Upper lobe of right lung (tissue), 1 donor: ENCODE results near the gene ZNF385C. TPM values are rescaled to one million over a fixed set of nuclear protein-coding genes. Genes with fewer than 3 reads are reported as not detected.
A peak's percentile ranks its signal among the peaks of the same experiment; 100 is the strongest.

Experiments used
- ATAC-seq: fragments of 200-7000 bp; cut with Tn5 transposase; one replicate; pipeline ENCODE4 v1.9.1; 2020; ENCODE audit warnings: mild to moderate bottlenecking, moderate library complexity
- DNase-seq: peaks from one replicate; pipeline ENCODE4 v3.0.0-alpha.2; 2020
- H3K27ac ChIP-seq: fragments of 200-600 bp; one replicate; pipeline ENCODE4 v1.8.0; 2022
- H3K27me3 ChIP-seq: fragments of 200-600 bp; one replicate; pipeline ENCODE4 v1.8.0; 2022; ENCODE audit warnings: mild to moderate bottlenecking
- H3K36me3 ChIP-seq: fragments of 200-600 bp; one replicate; pipeline ENCODE4 v1.8.0; 2022
- H3K4me1 ChIP-seq: fragments of 200-600 bp; one replicate; pipeline ENCODE4 v1.8.0; 2022
- H3K4me3 ChIP-seq: fragments of 200-600 bp; one replicate; pipeline ENCODE4 v1.8.0; 2022; ENCODE audit warnings: mild to moderate bottlenecking
- H3K9me3 ChIP-seq: fragments of 200-600 bp; one replicate; pipeline ENCODE4 v1.8.0; 2022
- CTCF ChIP-seq: fragments of 200-600 bp; IDR thresholded peaks from one replicate; pipeline ENCODE4 v1.8.0; 2022; ENCODE audit warnings: antibody characterized with exemption
- intact Hi-C: fragments of 100-400 bp; cut with DNase I; formaldehyde crosslinking; loops from one replicate; pipeline ENCODE4 v1.11.0; 2022
- total RNA-seq: library from RNA; stranded (reverse); fragmentation: NEBNext Ultra II Directional; extraction: Animal tissue kit (Norgen Biotek cat#: 25700); gene quantifications from one replicate; pipeline ENCODE4 v1.2.1, GENCODE V29; 2021
- donor health status: DM: no; HTN: yes; CAD: no; lungs with severe emphysema.

Gene ZNF385C
- total RNA-seq, 1 donor from 2014 or later, result 0.78 TPM

GRCh38 chr17:42111871-42112551 is 13.7 kb upstream of the ZNF385C start:
- Histone ChIP-seq H3K27me3 (no peaks in the 10 kb centered on the region), H3K4me1 (peaks cover 19% of the 10 kb centered on the region), H3K4me3 (peak overlapping the region; percentile 75), H3K9me3 (no peaks in the 10 kb centered on the region), H3K36me3 (peaks cover 23% of the 10 kb centered on the region), H3K27ac (peak overlapping the region; percentile 92)
- no peak for TF ChIP-seq CTCF
- DNase-seq (peak; percentile 75), ATAC-seq (peak; percentile 45)
- intact Hi-C loops, result loop anchor here (10.0 kb wide), 2 partner anchors 87 to 147 kb away; partner anchors contain the start of genes CNP and NKIRAS2

DNA sequence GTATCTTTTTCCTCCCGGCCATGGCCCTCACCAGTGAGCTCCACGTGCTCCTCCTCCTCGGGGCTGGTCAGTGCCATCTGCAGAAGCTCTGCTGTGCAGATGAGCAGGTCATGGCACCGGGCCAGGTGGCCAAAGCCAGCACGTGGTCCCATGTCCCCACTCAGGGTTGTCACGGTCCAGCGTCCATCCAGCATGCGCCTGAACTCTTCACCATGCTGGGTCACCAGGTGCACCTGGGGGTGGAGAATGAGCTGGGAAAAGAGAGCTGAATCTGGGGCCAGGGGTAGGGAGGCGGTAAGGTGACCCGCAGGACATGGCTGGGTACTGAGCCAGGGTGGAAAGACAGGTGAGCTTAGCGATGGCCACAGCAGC is 13.0 kb upstream of the ZNF385C start:
- no peak for ATAC-seq
- Histone ChIP-seq H3K9me3 (no peaks in the 10 kb centered on the region), H3K4me3 (peak overlapping the region; percentile 75), H3K27ac (no peak overlapping the region), H3K27me3 (no peaks in the 10 kb centered on the region), H3K4me1 (peaks cover 19% of the 10 kb centered on the region), H3K36me3 (peaks cover 21% of the 10 kb centered on the region)
- no peak for DNase-seq
- intact Hi-C loops, result loop anchor here (10.0 kb wide), 2 partner anchors 86 to 146 kb away; partner anchors contain the start of genes CNP and NKIRAS2
- no peak for TF ChIP-seq CTCF

GRCh38 chr17:42110301-42111264 is 12.3 kb upstream of the ZNF385C start:
- Histone ChIP-seq H3K9me3 (no peaks in the 10 kb centered on the region), H3K36me3 (peaks cover 21% of the 10 kb centered on the region), H3K27ac (no peak overlapping the region), H3K27me3 (no peaks in the 10 kb centered on the region), H3K4me1 (peaks cover 19% of the 10 kb centered on the region), H3K4me3 (no peak overlapping the region)
- ATAC-seq, result no peak
- no peak for TF ChIP-seq CTCF
- no peak for DNase-seq
- intact Hi-C loops, result loop anchor here (10.0 kb wide), 2 partner anchors 86 to 146 kb away; partner anchors contain the start of genes CNP and NKIRAS2

- intact Hi-C loops, result no loop called here
- H3K36me3 ChIP-seq, result peaks cover 36% of the 10 kb centered on the region
- no peaks in the 10 kb centered on the region for H3K9me3 ChIP-seq
- no peaks in the 10 kb centered on the region for H3K27me3 ChIP-seq
- DNase-seq (no peak), ATAC-seq (no peak)
- no peak overlapping the region for H3K4me3 ChIP-seq
- no peak for TF ChIP-seq CTCF
- H3K27ac ChIP-seq, result no peak overlapping the region
- H3K4me1 ChIP-seq, result peaks cover 19% of the 10 kb centered on the region
These were observed 10.8 kb upstream of the ZNF385C start for GRCh38 chr17:42109086-42109485.

- ATAC-seq, result peak; percentile 85
- no peak for TF ChIP-seq CTCF
- Histone ChIP-seq H3K27ac (no peak overlapping the region), H3K9me3 (no peaks in the 10 kb centered on the region), H3K27me3 (no peaks in the 10 kb centered on the region), H3K4me3 (no peak overlapping the region), H3K36me3 (peaks cover 44% of the 10 kb centered on the region), H3K4me1 (peaks cover 13% of the 10 kb centered on the region)
- intact Hi-C loops, result no loop called here
- peak; percentile 88 for DNase-seq
These were observed 9.6 kb upstream of the ZNF385C start for GRCh38 chr17:42107597-42108576.
